ENCODE results near the gene STRA8.

Gene STRA8, protein sequence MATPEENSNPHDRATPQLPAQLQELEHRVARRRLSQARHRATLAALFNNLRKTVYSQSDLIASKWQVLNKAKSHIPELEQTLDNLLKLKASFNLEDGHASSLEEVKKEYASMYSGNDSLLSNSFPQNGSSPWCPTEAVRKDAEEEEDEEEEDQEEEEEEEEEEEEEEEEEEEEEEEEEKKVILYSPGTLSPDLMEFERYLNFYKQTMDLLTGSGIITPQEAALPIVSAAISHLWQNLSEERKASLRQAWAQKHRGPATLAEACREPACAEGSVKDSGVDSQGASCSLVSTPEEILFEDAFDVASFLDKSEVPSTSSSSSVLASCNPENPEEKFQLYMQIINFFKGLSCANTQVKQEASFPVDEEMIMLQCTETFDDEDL

DNA sequence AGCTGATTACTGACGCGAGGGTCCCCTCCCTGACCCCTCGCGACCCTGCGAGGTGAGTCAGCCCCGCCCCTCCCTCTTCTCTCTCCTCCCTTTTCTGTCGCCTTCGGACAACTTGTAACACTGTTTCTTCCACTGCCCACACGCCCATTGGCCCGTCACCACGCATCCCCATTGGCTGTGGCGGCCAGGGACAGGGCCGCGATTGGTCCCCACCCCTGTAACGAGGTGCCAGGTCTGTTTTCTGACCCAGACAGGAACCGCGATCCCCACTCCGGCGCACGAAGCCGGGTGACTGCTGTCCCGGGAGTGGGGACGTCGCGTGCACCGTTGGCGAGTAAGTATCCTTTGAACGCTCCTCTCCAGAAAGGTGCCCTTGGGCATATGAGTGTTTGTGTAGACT, at the start of gene STRA8:
Gene STRA8 (plus strand): TSS at position 269 of the 400 bp plus-strand sequence. CDS start 6,687 bp downstream, outside the sequence.
- DNase-seq, result no peak

DNA sequence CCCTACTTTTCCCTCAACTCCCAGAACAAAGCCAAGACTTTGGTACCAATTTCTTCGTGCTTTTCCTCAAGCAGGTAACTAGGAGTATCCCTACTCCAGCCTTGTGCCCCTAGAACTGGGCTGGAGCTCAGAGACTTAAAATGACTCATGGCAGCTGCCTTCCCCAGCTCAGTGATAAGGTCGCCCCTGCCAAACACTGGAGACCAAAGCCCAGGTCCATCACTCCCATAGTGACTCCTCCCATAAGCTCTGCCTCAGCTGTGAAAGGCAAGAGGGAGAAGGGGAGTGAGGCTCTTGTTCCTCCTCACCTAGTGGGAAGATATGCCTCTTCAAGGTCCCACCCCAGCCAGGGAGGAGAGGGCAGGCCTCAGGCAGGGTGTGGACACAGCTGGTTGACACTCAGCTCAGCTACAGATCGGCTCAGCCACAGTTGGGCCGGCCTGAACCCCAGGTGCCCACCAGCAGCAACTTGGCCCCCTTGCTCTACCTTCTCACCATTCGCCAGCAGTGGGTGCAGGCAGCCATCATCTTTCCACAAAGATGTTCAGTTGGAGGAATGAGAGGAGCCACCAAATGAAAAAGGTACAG, 49.3 kb upstream of the STRA8 start:
- DNase-seq, result no peak

DNA sequence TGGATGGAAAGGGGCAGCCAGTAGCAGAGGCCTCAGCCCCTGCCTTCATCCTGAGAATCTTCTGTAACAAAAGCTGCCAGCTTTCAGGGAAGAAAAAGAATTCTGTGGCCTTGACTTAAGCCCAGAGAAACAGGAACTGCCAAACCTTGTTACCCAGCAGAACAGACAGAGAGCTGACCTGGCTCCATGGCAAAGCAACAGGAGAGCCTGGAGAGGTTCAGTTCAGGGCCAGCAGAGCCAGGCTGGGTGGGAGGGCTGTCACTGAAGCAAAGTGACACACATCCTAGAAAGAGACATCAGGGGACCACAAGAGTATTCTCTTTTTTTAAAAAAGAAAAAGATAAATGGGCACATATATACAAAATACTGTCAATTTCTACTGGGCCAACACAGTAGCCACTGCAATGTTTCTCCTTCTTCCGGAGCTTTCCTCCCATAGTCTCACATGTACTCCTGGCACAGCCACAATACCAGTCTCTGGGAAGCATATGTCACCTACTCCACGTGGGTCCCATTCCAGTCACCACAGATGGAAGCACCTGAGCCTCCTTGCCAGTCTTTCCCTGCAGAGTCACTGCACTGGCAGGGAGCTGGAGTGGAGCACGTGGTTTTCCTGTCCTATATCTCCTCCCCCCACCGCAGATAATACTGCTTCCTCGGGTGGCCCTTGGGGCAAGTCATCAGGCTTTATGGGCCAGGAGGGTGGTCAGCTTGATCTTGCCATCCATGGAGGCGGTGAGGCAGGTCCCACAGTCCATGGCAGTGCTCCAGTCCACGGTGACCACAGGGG, 48.0 kb upstream of the STRA8 start:
- no peak for DNase-seq

DNA sequence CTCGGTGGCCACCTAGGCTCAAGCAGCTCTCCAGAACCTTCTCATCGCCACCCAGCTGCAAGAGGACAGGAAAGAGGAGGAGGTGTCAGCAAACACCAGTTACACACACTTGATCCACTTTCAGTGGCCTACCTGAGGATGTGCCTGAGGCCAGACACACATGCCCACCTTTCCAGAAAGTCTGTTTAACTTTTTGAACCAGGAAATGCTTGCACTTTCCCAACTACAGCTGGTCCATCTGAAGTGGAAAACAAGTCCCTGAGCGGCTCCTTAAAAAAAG, 47.4 kb upstream of the STRA8 start:
- DNase-seq, result no peak

DNA sequence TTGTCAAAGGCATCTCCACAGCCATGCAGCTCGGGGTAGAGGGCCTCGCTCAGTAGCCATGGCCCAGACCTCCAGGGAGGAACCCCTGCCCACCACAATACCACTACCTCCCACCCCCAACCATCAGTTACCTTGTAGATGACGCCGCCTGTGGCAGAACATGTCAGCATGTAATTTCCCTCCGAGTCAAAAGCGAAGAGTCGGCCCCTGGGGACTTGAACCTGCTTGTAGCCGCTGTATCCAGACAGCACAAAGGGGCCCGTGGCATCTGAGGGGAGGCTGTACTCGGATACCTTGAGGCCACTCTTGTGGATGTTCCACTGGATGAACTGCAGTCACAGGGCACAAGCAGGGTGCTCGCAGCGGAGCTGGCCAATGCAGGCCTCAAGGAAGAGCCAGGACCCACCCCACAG, 46.8 kb upstream of the STRA8 start:
- no peak for DNase-seq

DNA sequence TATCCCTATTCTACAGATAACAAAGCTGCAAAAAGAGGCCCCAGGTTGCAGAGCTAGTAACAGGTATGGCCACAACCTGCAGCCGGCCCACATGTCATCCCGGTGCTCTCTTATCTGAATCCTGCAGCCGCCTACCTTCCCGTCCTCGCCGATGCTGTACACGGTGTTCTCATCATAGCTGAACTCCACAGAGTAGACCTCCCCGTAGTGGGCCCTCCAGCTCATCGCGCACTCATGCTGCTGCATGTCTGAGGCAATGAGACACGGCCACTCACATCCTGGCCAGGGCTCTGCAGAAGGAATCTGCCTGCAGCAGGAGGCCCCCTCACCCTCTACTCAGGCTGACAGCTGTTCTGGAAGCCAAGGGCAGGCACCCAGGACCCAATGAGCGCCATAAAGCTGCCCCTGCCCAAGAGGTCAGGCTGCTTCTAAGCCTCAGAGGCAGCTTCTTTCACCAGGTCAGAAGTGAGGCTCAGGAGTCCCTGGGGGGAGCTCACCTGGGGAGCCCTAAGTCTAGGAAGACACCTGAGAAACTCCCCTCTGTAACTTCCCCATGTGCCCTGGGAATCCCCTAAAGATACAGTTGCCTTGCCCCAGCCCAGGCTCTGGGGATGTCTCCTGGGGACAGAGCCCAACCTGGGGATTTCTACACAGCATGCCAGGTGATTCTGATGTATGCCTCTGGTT, 45.2 kb upstream of the STRA8 start:
- no peak for DNase-seq

DNA sequence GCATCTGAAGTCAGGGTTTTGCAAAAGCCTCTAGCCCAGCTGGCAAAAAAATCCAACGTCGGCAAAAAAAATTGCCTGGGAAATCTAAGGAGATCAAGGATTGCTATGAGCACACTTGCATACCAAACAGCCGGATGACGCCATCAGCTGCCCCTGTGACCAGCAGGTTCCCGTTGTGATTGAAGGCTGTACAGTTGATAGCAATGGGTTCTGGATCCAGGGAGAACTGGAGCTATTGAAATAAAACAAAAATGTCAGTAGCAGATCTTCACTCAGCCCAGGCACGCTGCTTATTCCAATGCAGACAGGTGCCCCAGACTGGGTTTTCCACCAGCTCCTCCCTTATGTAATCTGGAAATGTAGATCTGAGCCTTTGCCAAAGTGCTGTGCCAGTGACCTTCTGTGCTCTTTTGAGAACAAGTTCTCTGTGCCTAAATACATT, 44.4 kb upstream of the STRA8 start:
- no peak for DNase-seq

DNA sequence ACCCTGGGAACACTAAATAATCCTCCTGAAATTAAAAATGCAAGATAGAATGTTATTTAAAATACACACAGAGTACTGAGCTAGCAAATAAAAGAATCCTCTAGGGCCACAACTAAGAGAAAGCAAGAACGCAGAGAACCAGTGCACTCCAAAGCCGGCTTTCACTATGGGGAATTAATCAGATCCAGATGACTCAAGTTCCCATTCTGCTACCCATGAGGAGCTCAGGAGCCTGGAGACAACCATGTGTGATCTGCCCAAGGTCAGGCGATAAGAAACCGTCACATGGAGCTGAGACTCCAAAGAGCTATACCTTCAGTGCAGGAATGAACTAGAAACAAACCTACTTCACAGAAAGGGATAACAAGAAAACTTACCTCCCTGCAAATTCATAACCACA, 43.7 kb upstream of the STRA8 start:
- no peak for DNase-seq

DNA sequence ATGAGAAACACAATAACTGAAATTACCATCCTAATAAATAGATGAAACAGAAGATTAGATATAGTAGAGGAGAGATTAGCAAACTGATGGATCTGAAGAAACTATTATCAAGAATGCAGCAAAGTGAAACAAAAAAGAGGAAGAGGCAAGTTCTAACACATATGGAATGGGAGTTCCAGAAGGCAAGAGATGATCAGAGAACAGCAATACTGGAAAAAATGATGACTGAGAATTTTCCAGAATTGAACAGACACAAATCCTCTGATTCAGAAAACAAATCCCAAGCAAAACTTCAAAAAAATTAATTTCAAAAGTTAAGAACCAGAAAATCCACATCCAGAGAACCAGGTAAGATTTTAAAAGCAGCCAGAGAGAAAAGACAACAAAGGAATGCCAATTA, 42.9 kb upstream of the STRA8 start:
- DNase-seq, result no peak

DNA sequence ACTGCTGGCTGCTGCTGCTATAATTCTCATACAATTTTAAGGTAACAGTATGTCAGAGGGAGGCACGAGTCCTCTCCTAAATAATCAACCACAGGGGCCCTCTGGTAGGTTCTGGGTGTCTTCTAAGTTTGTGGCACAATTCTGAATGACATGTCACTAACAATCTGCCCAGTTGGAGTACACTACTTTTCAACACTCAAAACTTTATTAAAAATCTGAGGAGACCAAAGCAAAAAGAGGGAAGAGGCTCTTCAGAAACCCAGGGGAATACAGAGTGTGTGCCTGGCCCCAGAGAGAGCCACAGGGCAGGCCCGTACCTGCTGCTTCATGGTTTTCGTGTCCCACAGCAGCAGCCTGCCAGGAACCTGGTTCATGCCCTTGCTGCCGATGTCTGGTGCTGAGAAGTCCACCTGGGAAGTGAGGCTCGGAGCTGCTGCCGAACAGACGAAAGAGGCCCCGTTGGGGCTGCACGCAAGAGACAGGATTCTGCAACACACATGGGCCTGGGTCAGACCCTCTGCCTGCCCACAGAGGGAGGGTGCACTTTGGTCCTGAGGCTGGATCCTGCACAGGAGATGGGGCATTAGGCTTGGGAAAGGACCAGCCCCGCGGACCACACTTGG, 40.6 kb upstream of the STRA8 start:
- no peak for DNase-seq

DNA sequence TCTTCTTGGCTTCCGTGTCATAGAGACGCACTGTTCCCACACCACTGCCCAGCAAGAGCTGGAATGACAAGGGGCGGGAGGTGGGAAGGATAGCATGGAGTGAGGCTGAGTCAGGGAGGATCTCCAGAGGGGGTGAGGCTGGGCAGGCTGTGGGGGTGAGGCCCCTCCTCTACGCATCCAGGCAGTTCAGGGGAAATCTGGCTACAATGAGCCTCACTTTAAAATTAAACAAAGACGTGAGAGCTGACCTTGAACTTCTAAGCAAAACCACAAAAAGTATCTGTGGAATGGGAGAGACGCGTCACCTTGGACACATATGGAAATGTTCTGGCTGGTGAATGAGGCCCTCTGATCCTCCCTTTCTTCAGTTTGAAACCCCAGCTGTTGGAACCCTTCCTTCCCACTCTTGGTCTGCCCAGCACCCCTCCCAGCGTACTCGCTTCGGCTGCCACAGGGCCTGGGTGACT, 40.0 kb upstream of the STRA8 start:
- DNase-seq, result no peak

DNA sequence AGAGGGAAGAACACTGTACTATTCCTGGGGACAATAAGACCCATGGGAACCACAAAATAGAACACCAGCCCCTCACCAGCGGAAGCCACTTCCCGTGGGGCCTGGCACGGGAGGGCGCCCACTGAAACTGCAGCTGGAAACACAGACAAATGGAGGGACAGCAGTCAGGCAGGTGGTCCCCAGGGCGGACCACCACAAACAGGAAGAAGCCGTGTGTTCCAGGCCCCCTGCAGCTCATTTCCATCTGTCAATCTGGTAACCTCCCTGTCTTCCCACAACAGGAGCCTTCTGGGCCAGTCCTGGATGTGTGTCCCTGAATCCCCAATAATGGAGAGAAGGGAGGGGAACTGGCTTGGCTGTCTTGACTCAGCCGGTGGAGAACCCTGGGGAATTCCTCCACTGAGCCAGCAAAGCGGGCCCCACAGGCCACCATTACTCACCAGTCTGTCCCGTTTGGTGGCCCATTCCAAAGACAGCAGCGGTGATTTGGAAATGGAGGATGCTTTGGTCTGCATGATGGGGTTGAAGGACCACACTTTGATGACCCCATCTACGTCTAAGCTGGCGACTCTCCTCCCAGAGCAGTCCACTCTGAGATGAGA, 39.0 kb upstream of the STRA8 start:
- DNase-seq, result no peak

DNA sequence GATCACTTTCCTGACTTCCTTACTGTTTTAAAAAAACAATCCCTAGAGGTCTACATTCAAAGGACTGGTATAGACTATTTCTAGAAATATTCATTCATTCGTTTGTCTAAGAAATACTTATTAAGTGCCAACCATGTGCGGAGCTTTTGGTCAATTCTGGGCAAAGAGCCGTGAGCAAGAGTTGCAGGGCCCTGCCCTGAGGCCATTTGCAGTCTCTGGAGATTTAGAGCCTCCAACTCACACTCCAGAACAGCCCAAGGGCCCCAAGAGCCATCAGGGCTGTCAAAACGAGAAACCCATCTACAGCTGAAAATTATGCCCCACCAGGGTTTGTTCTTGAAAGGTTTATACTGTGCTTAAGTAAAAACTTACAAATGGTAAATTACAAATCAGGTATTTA, 38.5 kb upstream of the STRA8 start:
- no peak for DNase-seq

DNA sequence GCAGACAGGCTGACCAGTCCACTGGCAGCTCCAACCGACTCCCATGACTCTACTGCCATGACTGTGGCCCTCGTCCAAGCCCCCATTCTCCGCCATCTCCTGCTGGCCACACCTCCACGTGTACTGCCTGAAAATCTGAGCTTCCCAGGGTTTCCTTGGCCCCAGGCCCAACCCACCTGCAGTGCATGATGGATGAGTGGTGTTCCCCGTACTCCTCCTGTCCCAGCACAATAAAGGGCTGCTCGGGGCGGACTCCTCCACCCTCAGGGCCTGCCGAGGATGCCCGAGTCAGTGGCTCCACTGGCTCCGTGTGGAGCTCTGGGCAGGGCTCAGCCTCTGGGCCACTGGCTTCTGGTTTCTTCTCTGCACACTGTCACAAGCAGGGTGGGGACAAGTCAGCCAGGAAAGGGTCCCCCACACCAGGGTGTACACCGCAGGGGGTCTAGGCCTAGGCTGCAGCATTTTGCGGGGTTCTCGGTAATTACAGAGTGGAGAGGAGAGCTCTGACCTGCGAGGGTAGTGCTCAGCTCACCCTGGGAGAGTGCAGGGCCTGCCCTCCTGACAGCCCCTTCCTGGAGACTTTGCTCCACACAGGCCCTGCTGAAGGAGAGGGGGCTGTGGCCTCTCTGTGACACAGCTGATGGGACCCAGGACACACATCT, 37.5 kb upstream of the STRA8 start:
- DNase-seq, result no peak

DNA sequence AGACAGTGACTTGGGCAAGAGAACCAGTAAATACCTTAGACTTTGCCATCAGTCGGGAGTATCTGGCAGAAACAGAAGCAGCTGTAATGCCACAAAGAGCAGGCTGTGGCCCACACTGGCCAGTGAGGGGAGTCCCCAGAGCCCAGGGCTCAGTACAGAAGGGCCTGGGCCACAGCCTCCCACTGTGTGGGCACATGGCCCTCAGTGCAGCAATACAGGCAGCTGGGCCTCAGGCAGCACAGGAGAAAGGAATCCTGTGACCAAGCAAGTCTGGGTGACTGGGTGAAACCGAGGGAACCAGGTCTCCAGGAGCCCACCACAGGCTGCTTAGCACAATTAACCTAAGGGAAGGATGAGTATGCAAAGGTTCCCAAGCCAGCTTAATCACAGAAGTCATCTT, 36.3 kb upstream of the STRA8 start:
- no peak for DNase-seq

DNA sequence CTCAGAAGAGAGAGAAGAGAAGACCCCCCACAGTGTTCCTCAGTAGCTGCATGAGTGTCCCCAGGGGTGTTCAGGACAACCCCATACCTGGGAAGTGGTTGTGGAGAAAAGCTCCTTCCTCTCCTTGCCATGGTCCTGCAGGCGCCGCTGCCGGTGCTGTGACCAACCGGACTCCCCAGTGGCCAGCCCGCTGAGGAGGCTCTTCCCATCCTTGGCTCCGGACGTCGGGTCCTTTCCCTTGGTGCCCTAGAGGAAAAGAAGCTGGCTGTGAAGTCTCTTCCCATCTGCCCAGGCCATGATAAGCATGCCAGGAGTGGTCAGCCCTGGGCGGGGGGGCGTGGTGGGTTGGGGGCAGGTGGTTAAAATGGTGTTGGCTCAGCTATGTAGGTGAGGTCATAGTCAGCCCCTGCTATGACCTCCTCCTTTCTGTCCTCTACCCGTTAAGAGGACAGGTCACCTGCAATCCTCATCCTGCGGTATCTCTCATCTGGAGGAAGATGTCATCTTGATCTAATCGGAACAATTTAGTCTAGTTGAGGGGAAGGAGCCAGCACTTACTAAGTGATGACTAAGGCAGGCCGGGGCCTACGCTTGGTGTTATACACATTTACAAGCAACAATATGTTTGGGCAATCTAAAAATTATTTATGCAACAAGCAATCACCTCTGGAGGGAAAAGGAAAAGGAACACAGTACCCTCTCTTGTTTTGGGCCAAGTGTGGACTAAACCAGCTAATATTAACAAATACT, 35.6 kb upstream of the STRA8 start:
- no peak for DNase-seq

DNA sequence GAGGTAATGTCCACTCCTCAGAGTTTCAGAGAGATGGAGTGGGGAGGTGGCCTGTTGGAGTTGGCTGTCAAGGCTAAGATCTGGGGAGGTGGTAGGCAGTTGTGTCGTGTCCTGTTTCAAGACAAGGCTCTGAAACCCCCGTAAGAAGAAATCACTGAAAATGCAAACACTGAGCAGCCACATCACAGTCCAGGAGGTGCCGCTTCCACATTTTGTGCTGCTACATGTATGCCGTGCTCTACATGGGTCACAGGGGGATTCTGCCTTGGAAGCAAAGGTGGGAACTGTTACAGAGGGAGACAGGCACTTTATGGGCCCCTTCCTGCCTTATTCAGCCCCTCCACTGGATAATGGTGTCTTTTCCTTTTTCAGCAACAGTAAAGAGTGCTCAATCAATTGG, 34.2 kb upstream of the STRA8 start:
- no peak for DNase-seq

DNA sequence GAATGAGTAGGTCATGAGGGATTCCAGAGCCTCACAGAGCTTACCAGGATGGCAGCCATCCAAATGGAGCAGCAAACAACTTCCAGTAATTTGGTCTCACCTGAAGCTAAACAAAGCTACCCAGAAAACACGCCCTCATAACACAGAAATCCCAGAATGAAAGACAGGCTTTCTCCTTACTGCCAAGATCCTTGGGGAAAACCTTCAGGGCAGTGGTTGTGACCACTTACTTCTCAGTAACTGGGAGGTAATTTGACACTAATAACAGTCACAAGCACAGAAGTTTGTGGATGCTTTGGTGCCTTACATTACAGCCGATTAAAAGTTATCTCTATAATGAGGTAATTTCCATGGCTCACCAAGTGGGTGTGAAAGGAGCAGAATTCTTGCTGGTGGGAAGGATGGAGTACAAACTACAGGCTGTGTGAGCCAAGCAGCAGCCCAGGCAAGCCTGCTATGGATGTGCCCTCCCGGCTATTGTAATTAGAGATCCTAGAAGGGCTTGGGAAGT, 32.8 kb upstream of the STRA8 start:
- DNase-seq, result no peak

DNA sequence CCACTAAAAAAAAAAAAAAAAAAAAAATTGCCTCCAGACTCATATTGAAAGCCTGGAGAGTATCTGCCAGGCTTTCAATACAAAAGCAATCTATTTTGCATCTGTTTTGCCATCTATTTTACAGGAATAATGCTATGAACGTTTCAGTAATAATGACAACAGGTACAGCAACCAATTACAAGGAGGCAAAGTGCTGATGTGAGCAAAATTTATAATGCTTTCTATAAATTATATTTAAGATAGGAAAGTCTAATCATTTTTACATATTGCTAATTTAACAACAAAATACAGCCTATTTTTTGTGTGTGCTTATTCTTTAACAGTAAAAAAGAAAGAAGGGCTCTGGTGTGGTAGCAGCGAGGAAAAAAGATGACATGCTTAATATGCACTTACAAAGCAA, 32.3 kb upstream of the STRA8 start:
- DNase-seq, result no peak

DNA sequence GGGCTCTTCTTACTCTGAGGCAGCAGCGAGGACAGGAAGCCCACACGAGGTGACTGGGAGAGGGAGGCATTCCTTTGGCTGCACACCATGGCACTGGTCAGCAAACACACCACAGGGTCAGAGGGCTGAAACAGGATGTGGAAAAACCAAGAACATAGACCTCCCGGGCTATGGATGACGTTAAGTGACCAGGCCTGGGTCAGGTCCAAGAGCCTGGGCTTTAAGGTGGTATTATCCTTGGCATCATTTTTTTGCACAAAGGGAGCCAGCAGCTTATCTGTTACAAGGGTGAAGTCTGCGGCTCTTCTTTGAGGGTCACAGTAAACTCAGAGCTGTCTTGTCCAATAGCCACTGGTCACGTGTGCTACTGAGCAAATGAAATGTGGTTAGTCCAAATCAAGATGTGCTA, 29.3 kb upstream of the STRA8 start:
- no peak for DNase-seq

DNA sequence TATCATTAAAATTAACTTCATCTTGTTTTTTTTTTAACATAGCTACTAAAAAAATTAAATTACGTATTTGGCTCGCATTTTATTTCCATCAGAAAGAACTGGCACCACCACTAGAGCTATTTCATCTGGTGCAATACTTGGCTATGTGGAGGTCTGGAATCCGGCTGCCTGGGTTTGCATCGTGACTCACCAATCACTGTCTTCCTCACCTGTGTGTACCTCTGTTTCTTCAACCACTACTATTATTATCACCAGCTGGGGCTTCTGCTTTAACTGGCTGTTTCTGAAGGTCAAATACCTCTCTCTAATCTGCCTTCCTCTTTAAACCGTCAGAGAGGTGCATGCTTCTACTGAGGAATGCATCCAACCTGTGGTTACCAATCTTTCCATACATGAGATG, 28.8 kb upstream of the STRA8 start:
- no peak for DNase-seq
